SK-N-SH (cell line): ENCODE measurements around the gene SLITRK3.

Source experiments
- CTCF ChIP-seq: fragments of 200-600 bp; sonication (generic); IDR thresholded peaks from 2 replicates; pipeline ENCODE4 v1.6.1; 2017; ENCODE audit warnings: antibody characterized with exemption, mild to moderate bottlenecking, moderate library complexity
- EP300 ChIP-seq, 2 experiments: IDR thresholded peaks; 2 replicates each; pipeline versions ENCODE4 v1.4.0 to v1.6.1; 2012; ENCODE audit warnings: borderline replicate concordance in 1 of 2, low read depth in 1 of 2, low read length in 1 of 2
- FOXM1 ChIP-seq: IDR thresholded peaks from 2 replicates; pipeline ENCODE4 v1.4.0; 2012; ENCODE audit warnings: low read depth, mild to moderate bottlenecking
- GABPA ChIP-seq: IDR thresholded peaks from 2 replicates; pipeline ENCODE4 v1.4.0; 2012; ENCODE audit warnings: low read depth, mild to moderate bottlenecking
- GATA2 ChIP-seq: sonication (generic); formaldehyde crosslinking; IDR thresholded peaks from 2 replicates; pipeline ENCODE4 v1.5.0; 2020; ENCODE audit warnings: mild to moderate bottlenecking, missing genetic modification reagents
- MAX ChIP-seq: IDR thresholded peaks from 2 replicates; pipeline ENCODE4 v1.4.0; 2012; ENCODE audit warnings: low read depth
- MEF2A ChIP-seq: IDR thresholded peaks from 2 replicates; pipeline ENCODE4 v1.4.0; 2012; ENCODE audit warnings: low read depth, borderline replicate concordance
- NFIC ChIP-seq: IDR thresholded peaks from 2 replicates; pipeline ENCODE4 v1.4.0; 2012; ENCODE audit warnings: borderline replicate concordance
- POLR2AphosphoS5 ChIP-seq: IDR thresholded peaks from 2 replicates; pipeline ENCODE4 v1.6.1; 2012; ENCODE audit warnings: low read depth, low read length
- USF1 ChIP-seq: IDR thresholded peaks from 2 replicates; pipeline ENCODE4 v1.4.0; 2012; ENCODE audit warnings: low read depth, borderline replicate concordance
- USF2 ChIP-seq: fragments of 150-350 bp; IDR thresholded peaks from 2 replicates; pipeline ENCODE4 v1.6.1; 2017; ENCODE audit warnings: antibody characterized with exemption, low read length, low read depth, borderline replicate concordance
- YY1 ChIP-seq: IDR thresholded peaks from 2 replicates; pipeline ENCODE4 v1.4.0; 2012; ENCODE audit warnings: low read depth, mild to moderate bottlenecking
- ZBTB33 ChIP-seq: IDR thresholded peaks from 2 replicates; pipeline ENCODE4 v1.4.0; 2012; ENCODE audit warnings: low read depth, borderline replicate concordance

- no peak for TF ChIP-seq FOXM1
- TF ChIP-seq USF1 = no peak
- TF ChIP-seq CTCF = no peak
- no peak for TF ChIP-seq ZBTB33
- TF ChIP-seq POLR2AphosphoS5 = no peak
- TF ChIP-seq EP300 (IDR thresholded peaks at IDR 0.05; ENCODE audit: borderline replicate concordance in 1 of 2, low read depth in 1 of 2, low read length in 1 of 2) = no peak
- no peak for TF ChIP-seq YY1
- no peak for TF ChIP-seq MAX
- TF ChIP-seq NFIC = no peak
- TF ChIP-seq GABPA = no peak
- TF ChIP-seq MEF2A = no peak
- no peak for TF ChIP-seq USF2
- TF ChIP-seq GATA2 (CRISPR knock-in tag) = no peak
Observed at GRCh38 chr3:165197481-165197800, 1.3 kb upstream of the SLITRK3 start.
